K562 (cell line): Measurements from ENCODE around the gene ARHGEF4. TPM values are rescaled to one million over a fixed set of nuclear protein-coding genes. Genes with fewer than 3 reads are reported as not detected.

Experiments
- ATAC-seq: fragments of 200-7000 bp; cut with Tn5 transposase; 3 replicates; pipeline ENCODE4 v1.9.1; 2020; ENCODE audit warnings: moderate library complexity
- BruUV-seq: library from RNA; stranded (reverse); fragments of 400-500 nt; replicated peaks from 2 replicates; lab custom pipeline; 2021; lab: Mats Ljungman, UMichigan
- CTCF ChIA-PET: fragments of 300-600 bp; formaldehyde crosslinking; extraction: SDS; loops from one replicate; lab custom pipeline; 2021; ENCODE audit warnings: low intra/inter-chr PET ratio; lab: Yijun Ruan, JAX
- POLR2A ChIA-PET: fragments of 300-600, 350-650 bp; sonication (Branson Sonifier 250); formaldehyde crosslinking; extraction: SDS; loops from one replicate; lab custom pipeline; 2021; ENCODE audit warnings: antibody characterized with exemption, inconsistent platforms; lab: Yijun Ruan, JAX
- DNase-seq, 4 experiments: peaks; one replicate each; pipeline versions ENCODE4 v3.0.0 to v3.0.0-alpha.2; 2011 to 2018; ENCODE audit warnings: low spot score in 3 of 4, mixed read lengths in 3 of 4; ENCODE audit errors: extremely low read depth in 1 of 4
- FAIRE-seq: peaks from 2 replicates; lab custom pipeline; 2011; peaks lifted over from hg19 to GRCh38; lab: Jason Lieb, UNC
- H2AFZ ChIP-seq: 2 replicates; pipeline ENCODE4 v1.6.0; 2011; ENCODE audit warnings: low read depth, low read length, control low read depth, inconsistent platforms
- H3K27ac ChIP-seq: fragments of 200-600 bp; 3 replicates; pipeline ENCODE4 v1.8.0; 2011; ENCODE audit warnings: low read depth, mild to moderate bottlenecking, control low read depth, inconsistent platforms, low read length, moderate library complexity, mixed read lengths; ENCODE audit errors: extremely low read depth
- H3K27me3 ChIP-seq, 2 experiments: fragments of 300-600 bp in 1 of 2; 2 replicates in 1 of 2; 3 replicates in 1 of 2; pipeline versions ENCODE4 v1.6.0 to v1.8.0; 2011; ENCODE audit warnings: inconsistent platforms in 2 of 2, low read length in 2 of 2, mild to moderate bottlenecking in 1 of 2, mixed read lengths in 1 of 2, moderate library complexity in 1 of 2; ENCODE audit not compliant: control insufficient read depth in 2 of 2, insufficient read depth in 2 of 2
- H3K36me3 ChIP-seq: fragments of 300-600 bp; 3 replicates; pipeline ENCODE4 v1.8.0; 2011; ENCODE audit warnings: mild to moderate bottlenecking, low read length, inconsistent platforms; ENCODE audit not compliant: control insufficient read depth, insufficient read depth
- H3K4me1 ChIP-seq, 2 experiments: fragments of 200-600 bp in 1 of 2; replicated peaks in 1 of 2; 2 replicates in 1 of 2; 3 replicates in 1 of 2; pipeline versions ENCODE4 v1.5.1 to v1.8.0; 2011; ENCODE audit warnings: inconsistent platforms in 2 of 2, low read length in 2 of 2, mild to moderate bottlenecking in 1 of 2, mixed read lengths in 1 of 2, moderate library complexity in 1 of 2; ENCODE audit not compliant: control insufficient read depth in 2 of 2, insufficient read depth in 2 of 2
- H3K4me2 ChIP-seq: 2 replicates; pipeline ENCODE4 v1.6.1; 2011; ENCODE audit warnings: low read length, control low read depth, inconsistent platforms, mixed read lengths; ENCODE audit not compliant: insufficient read depth
- H3K4me3 ChIP-seq: fragments of 200-600 bp; sonication (generic), shearing (Covaris generic); 2 replicates; pipeline ENCODE4 v1.5.1; 2016; ENCODE audit warnings: control low read depth, inconsistent platforms
- H3K79me2 ChIP-seq: fragments of 200-600 bp; 3 replicates; pipeline ENCODE4 v1.8.0; 2011; ENCODE audit warnings: low read length, inconsistent platforms; ENCODE audit not compliant: control insufficient read depth, insufficient read depth
- H3K9ac ChIP-seq, 2 experiments: 2 replicates each; pipeline versions ENCODE4 v1.6.0 to v1.6.1; 2011; ENCODE audit warnings: low read depth in 2 of 2, low read length in 2 of 2, control low read depth in 1 of 2, inconsistent platforms in 1 of 2, mild to moderate bottlenecking in 1 of 2, mixed read lengths in 1 of 2; ENCODE audit not compliant: insufficient read depth in 1 of 2
- H3K9me1 ChIP-seq: one replicate; pipeline ENCODE4 v1.6.0; 2011; ENCODE audit warnings: inconsistent platforms, mild to moderate bottlenecking, low read length, moderate library complexity; ENCODE audit not compliant: control insufficient read depth, insufficient read depth
- H3K9me3 ChIP-seq: replicated peaks from 2 replicates; pipeline ENCODE4 v1.5.1; 2011; ENCODE audit warnings: low read depth, low read length, inconsistent platforms; ENCODE audit not compliant: control insufficient read depth, insufficient read depth
- H4K20me1 ChIP-seq: replicated peaks from 2 replicates; pipeline ENCODE4 v1.6.1; 2011; ENCODE audit warnings: low read length, inconsistent platforms, mixed read lengths; ENCODE audit not compliant: control insufficient read depth, insufficient read depth
- ASH1L ChIP-seq: fragments of 450-650 bp; IDR thresholded peaks from 2 replicates; pipeline ENCODE4 v1.6.1; 2018; ENCODE audit warnings: borderline replicate concordance, mild to moderate bottlenecking, low read depth; ENCODE audit not compliant: partially characterized antibody
- BRF2 ChIP-seq: IDR thresholded peaks from 3 replicates; pipeline ENCODE4 v1.6.1; 2011; ENCODE audit warnings: borderline replicate concordance, mild to moderate bottlenecking; ENCODE audit not compliant: insufficient read length, insufficient read depth
- CC2D1A ChIP-seq: fragments of 450-650 bp; IDR thresholded peaks from 2 replicates; pipeline ENCODE4 v1.6.1; 2017; ENCODE audit warnings: mild to moderate bottlenecking
- EGR1 ChIP-seq: fragments of 450-650 bp; conservative IDR thresholded peaks from 2 replicates; pipeline ENCODE4 v1.6.1; 2017; ENCODE audit warnings: mild to moderate bottlenecking
- HEY1 ChIP-seq: fragments of 250-450 bp; sonication (Bioruptor Pico); IDR thresholded peaks from 2 replicates; pipeline ENCODE4 v1.5.0; 2020; ENCODE audit warnings: mild to moderate bottlenecking, moderate library complexity, borderline replicate concordance
- KLF13 ChIP-seq: fragments of 450-650 bp; IDR thresholded peaks from 2 replicates; pipeline ENCODE4 v1.6.1; 2016; ENCODE audit warnings: missing genetic modification characterization, low read depth, mild to moderate bottlenecking, missing compliant biosample characterization, moderate library complexity, borderline replicate concordance
- MITF ChIP-seq: IDR thresholded peaks from 2 replicates; pipeline ENCODE4 v1.6.1; 2014; ENCODE audit warnings: antibody characterized with exemption
- MLLT1 ChIP-seq, 2 experiments: fragments of 450-650 bp; IDR thresholded peaks; 2 replicates each; pipeline ENCODE4 v1.6.1; 2016
- RBM14 ChIP-seq: fragments of 200-400 bp; formaldehyde crosslinking; IDR thresholded peaks from 2 replicates; pipeline ENCODE4 v1.6.1; 2018; ENCODE audit warnings: low read depth, mild to moderate bottlenecking, low read length, moderate library complexity, borderline replicate concordance; ENCODE audit not compliant: insufficient read depth
- SMC3 ChIP-seq: conservative IDR thresholded peaks from 2 replicates; pipeline ENCODE4 v1.6.1; 2011; ENCODE audit warnings: low read depth, low read length, improper control_type of control experiment; ENCODE audit not compliant: insufficient read depth
- SRSF9 ChIP-seq: fragments of 200-400 bp; formaldehyde crosslinking; IDR thresholded peaks from 2 replicates; pipeline ENCODE4 v1.6.1; 2017; ENCODE audit warnings: low read depth, low read length, borderline replicate concordance
- TCFL5 ChIP-seq: fragments of 250-450 bp; sonication (Bioruptor Pico); conservative IDR thresholded peaks from 2 replicates; pipeline ENCODE4 v1.6.1; 2021; ENCODE audit warnings: mild to moderate bottlenecking, moderate library complexity, matching md5 sums
- ZFX ChIP-seq: sonication (generic); formaldehyde crosslinking; IDR thresholded peaks from 2 replicates; pipeline ENCODE4 v1.8.0; 2022; ENCODE audit warnings: mild to moderate bottlenecking, missing genetic modification reagents, moderate library complexity
- ZNF274 ChIP-seq: IDR thresholded peaks from 2 replicates; pipeline ENCODE4 v1.6.1; 2011; ENCODE audit warnings: low read depth, mild to moderate bottlenecking, low read length, moderate library complexity, borderline replicate concordance
- ZSCAN32 ChIP-seq: fragments of 450-650 bp; formaldehyde crosslinking; IDR thresholded peaks from 2 replicates; pipeline ENCODE4 v1.4.0; 2020; ENCODE audit warnings: mild to moderate bottlenecking, moderate library complexity
- WGBS: fragments of 100-300 bp; shearing (Covaris generic); methylation state at CpG from one replicate; pipeline ENCODE4 v1.1.6; 2016; ENCODE audit warnings: low coverage, mixed read lengths; ENCODE audit not compliant: insufficient coverage; ENCODE audit errors: missing lambda C conversion rate; 5-methylcytosine and 5-hydroxymethylcytosine counted together
- in situ Hi-C: fragments of 300-500 bp; cut with MboI; formaldehyde crosslinking; loops from 4 replicates; pipeline ENCODE4 v1.15.0; 2018; ENCODE audit warnings: inconsistent platforms, mixed read lengths
- intact Hi-C: fragments of 100-400 bp; cut with micrococcal nuclease; formaldehyde crosslinking; loops from 2 replicates; pipeline ENCODE4 v1.14.2; 2022
- polyA plus RNA-seq, 8 experiments: library from polyadenylated mRNA; depleted of rRNA in 4 of 8; stranded (reverse) in 5 of 8; unstranded in 3 of 8; fragments of >200 nt; fragmentation: Nextera tagmentation in 2 of 8; fragmentation: Illumina TruSeq in 1 of 8; extraction: Ambion mirVana in 2 of 8; extraction: Trizol in 1 of 8; gene quantifications; 2 replicates each; pipeline versions ENCODE4 v1.2.1 to v1.2.3, GENCODE V29; 2011 to 2014; ENCODE audit warnings: inconsistent platforms in 1 of 8, missing spikeins in 1 of 8
- total RNA-seq, 7 experiments: library from RNA; depleted of rRNA in 6 of 7; stranded (reverse); fragments of >200 nt in 6 of 7; fragmentation: Illumina TruSeq in 2 of 7; extraction: Trizol in 2 of 7; gene quantifications; 2 replicates each; pipeline versions ENCODE4 v1.2.1 to v1.2.3, GENCODE V29; 2011 to 2021; ENCODE audit warnings: low replicate concordance in 1 of 7

The ARHGEF4 gene
- total and polyA plus RNA-seq, 9 of the 15 experiments (the other 6 are each of a cell fraction or from before 2014, with no cell fraction given), result not detected

- no peak for TF ChIP-seq MLLT1 (IDR thresholded peaks at IDR 0.05)
Observed at GRCh38 chr2:131050896-131051295, 214.2 kb downstream of the ARHGEF4 start (continued).

GRCh38 chr2:131052741-131053263, 216.1 kb downstream of the ARHGEF4 start:
- Histone ChIP-seq H3K27ac (no peak overlapping the region), H3K9ac (no peak overlapping the region), H3K4me1 (no peaks in the 10 kb centered on the region; a peak in 1 of 5 replicates), H2AFZ (no peak overlapping the region), H3K9me3 (no peaks in the 10 kb centered on the region), H3K4me3 (no peak overlapping the region), H3K4me2 (no peak overlapping the region), H3K9me1 (no peaks in the 10 kb centered on the region)
- POLR2A ChIA-PET, result interaction anchor here (0.5 kb wide), 1 partner anchor 16 kb away, joined by 3 read pairs; no protein-coding TSS in a partner anchor
- 93% methylated on average over 8 of the region's 8 CpGs for WGBS
- no peak for FAIRE-seq
- TF ChIP-seq EGR1 (no peak), TCFL5 (CRISPR knock-in tag) (no peak), ZFX (CRISPR knock-in tag) (no peak), SMC3 (no peak), KLF13 (tag) (no peak), ZNF274 (no peak), BRF2 (no peak), HEY1 (no peak), MITF (no peak), ZSCAN32 (no peak), ASH1L (no peak), SRSF9 (no peak), RBM14 (no peak), CC2D1A (no peak)
- TF ChIP-seq, all 486 proteins: peak for 0
- intact Hi-C loops (no loop called here), in situ Hi-C loops (no loop called here)
- peaks cover 21% of the 10 kb centered on the region for H3K79me2 ChIP-seq
- CTCF ChIA-PET, result no interaction called here
- BruUV-seq, result no TSS peak
- H3K36me3 ChIP-seq, result peaks cover 93% of the 10 kb centered on the region
- H4K20me1 ChIP-seq, result peaks cover 13% of the 10 kb centered on the region; the same call in 1 of the 2 replicates
- no peaks in the 10 kb centered on the region for H3K27me3 ChIP-seq
- DNase-seq (no peak), ATAC-seq (no peak)
